ENCODE measurements around the gene CHID1. TPM values are rescaled to one million over a fixed set of nuclear protein-coding genes. Genes with fewer than 3 reads are reported as not detected.

CHID1 gene
- total and polyA plus RNA-seq, 2 of the 8 experiments (the other 6 are each of a cell fraction or from before 2014, with no cell fraction given), result 81.2 to 88.5 TPM

DNA sequence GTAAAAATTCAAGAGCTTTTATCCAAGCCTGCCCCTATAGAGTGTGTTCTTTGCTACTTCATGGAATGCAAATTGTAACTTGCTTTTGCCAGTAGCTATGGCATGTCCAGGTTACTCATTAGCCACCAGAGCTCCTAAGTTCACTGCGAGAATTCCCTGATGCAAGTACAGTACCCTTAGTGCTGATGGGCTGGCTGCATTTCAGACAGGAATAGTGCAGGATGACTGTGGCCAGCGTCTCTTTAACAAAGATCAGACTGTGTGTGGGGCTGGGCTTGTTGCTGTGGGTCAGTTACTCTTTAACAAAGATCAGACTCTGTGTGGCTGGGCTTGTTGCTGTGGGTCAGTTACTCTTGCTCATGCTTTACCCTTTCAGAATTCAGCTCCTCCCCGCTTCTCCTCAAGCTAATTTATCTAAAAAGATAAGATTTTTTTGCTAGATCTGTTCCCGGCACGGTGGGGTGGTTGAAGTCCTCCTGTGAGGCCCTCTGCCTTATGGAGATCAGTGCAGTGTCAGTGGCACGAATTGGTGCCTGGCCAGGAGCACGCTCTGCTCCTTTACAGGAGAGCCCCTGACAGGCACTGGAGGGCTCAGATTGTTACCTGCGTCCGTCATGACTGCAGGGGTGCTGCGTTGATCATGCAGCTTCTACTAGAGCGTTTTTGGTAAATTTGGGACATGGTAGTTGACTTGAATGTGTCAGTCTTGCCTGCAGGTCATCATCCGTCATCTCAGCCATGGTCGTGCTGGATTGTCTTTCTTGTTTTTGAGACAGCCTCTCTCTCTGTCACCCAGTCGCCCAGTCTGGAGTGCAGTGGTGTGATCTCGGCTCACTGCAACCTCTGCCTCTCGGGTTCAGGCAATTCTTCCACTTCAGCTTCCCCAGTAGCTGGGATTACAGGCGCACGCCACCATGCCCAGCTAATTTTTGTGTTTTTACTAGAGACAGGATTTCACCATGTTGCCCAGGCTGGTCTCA is 42.1 kb upstream of the CHID1 start:
- POLR2A ChIA-PET (ENCODE audit: partially characterized antibody), result interaction anchor here (0.7 to 6.2 kb wide), 10 partner anchors 8 to 95 kb away, joined by 3 to 45 read pairs (median 3); no protein-coding TSS in a partner anchor
- no peak for FAIRE-seq

More for the DNA sequence above, 42.1 kb upstream of the CHID1 start:
- CTCF ChIA-PET (ENCODE audit: partially characterized antibody), result interaction anchor here (0.8 to 2.9 kb wide), 10 partner anchors 8 to 55 kb away, joined by 3 to 19 read pairs (median 3); partner anchors contain the start of gene AP2A2
- Histone ChIP-seq H3K27me3 (replicated peaks in 1 of 4; ENCODE audit: control insufficient read depth in 3 of 4, extremely low read depth in 1 of 4, insufficient read depth in 3 of 4, low read length in 3 of 4) (no peaks in the 10 kb centered on the region), H3K36me3 (ENCODE audit: control insufficient read depth in 2 of 4, insufficient read depth in 4 of 4, low read length in 3 of 4) (no peaks in the 10 kb centered on the region), H4K8ac (ENCODE audit: extremely low read depth, insufficient read depth, low read length) (no peak overlapping the region), H2BK15ac (ENCODE audit: low read length) (no peak overlapping the region; the same call in 1 of the 2 replicates), H3K56ac (replicated peaks; ENCODE audit: insufficient read length, low read depth, low read length) (no peak overlapping the region), H2AK5ac (ENCODE audit: low read depth, low read length) (no peak overlapping the region), H3K4me1 (replicated peaks in 1 of 4; ENCODE audit: control insufficient read depth in 3 of 4, insufficient read depth in 4 of 4, low read length in 3 of 4) (peaks cover 0 to 15% (median 7%) of the 10 kb centered on the region in 4 experiments; a peak in 4 of 7 replicates), H2BK12ac (ENCODE audit: low read depth, low read length) (no peak overlapping the region; the same call in 1 of the 2 replicates), H3K14ac (ENCODE audit: insufficient read length) (no peak overlapping the region), H4K5ac (ENCODE audit: insufficient read length, low read depth, low read length) (no peak overlapping the region), H4K20me1 (replicated peaks in 1 of 2; ENCODE audit: control insufficient read depth in 1 of 2, insufficient read depth in 2 of 2, low read length in 2 of 2) (peaks cover 4 to 20% of the 10 kb centered on the region in 2 experiments), H3K4ac (replicated peaks; ENCODE audit: insufficient read length, low read depth, low read length) (no peak overlapping the region), H2BK5ac (ENCODE audit: low read depth, low read length) (peak overlapping the region; percentile 38; the same call in 1 of the 2 replicates), H3K9me3 (ENCODE audit: insufficient read depth in 2 of 2, low read depth in 1 of 2, low read length in 1 of 2) (no peaks in the 10 kb centered on the region), H2BK120ac (replicated peaks; ENCODE audit: low read depth, low read length) (no peak overlapping the region), H3K18ac (ENCODE audit: extremely low read depth, low read length) (no peak overlapping the region; the same call in 1 of the 2 replicates), H3K79me1 (ENCODE audit: low read depth, low read length) (peaks cover 16% of the 10 kb centered on the region), H2AFZ (ENCODE audit: low read length) (no peak overlapping the region), H3K4me2 (ENCODE audit: insufficient read depth in 1 of 2, low read depth in 2 of 2, low read length in 2 of 2) (no peak overlapping the region; a peak in 1 of 4 replicates), H3K9ac (replicated peaks in 1 of 4; ENCODE audit: extremely low read depth in 1 of 4, low read depth in 3 of 4, low read length in 3 of 4) (no peak overlapping the region), H3K4me3 (ENCODE audit: extremely low read depth in 1 of 4, insufficient read depth in 2 of 4, low read depth in 3 of 4, low read length in 4 of 4) (no peak overlapping the region), H3K23ac (ENCODE audit: insufficient read length) (no peak overlapping the region), H2BK20ac (ENCODE audit: low read length) (no peak overlapping the region), H4K91ac (replicated peaks; ENCODE audit: insufficient read length, low read length) (no peak overlapping the region), H3K27ac (ENCODE audit: low read depth, low read length) (no peak overlapping the region), H3K79me2 (ENCODE audit: control insufficient read depth in 1 of 2, insufficient read depth in 2 of 2, low read length in 2 of 2) (peaks cover 2 to 64% of the 10 kb centered on the region in 2 experiments; a peak in 3 of 4 replicates), H3K23me2 (ENCODE audit: low read depth, low read length) (peaks cover 2% of the 10 kb centered on the region; the same call in 1 of the 2 replicates)
- TF ChIP-seq POLR2AphosphoS5 (IDR thresholded peaks at IDR 0.05; ENCODE audit: low read depth, low read length) (no peak), PHF8 (conservative IDR thresholded peaks at IDR 0.05; ENCODE audit: low read depth, low read length) (no peak)
- WGBS, 2 experiments (ENCODE audit: extremely low coverage in 1 of 2, insufficient coverage in 1 of 2, insufficient read length in 1 of 2, insufficient replicate concordance in 2 of 2, low coverage in 1 of 2, low lambda C conversion rate in 2 of 2, missing lambda C conversion rate in 1 of 2), result 85% methylated on average over 18 of the region's 18 CpGs; no CpG with 5 or more reads in 1 of the 2 experiments
- no peak for DNase-seq (ENCODE audit: low read depth in 1 of 2, low spot score in 2 of 2)
